OCI-LY7 (cell line): ENCODE data around the gene CTDSPL2. TPM values are rescaled to one million over a fixed set of nuclear protein-coding genes. Genes with fewer than 3 reads are reported as not detected.

ENCODE experiments used
- BruUV-seq: library from RNA; stranded (reverse); fragments of 400-500 nt; replicated peaks from 2 replicates; lab custom pipeline; 2021; lab: Mats Ljungman, UMichigan
- CTCF ChIA-PET: fragments of 300-600 bp; sonication (Branson Sonifier 250); formaldehyde crosslinking; loops from one replicate; lab custom pipeline; 2022; ENCODE audit warnings: antibody characterized with exemption; ENCODE audit not compliant: unreplicated experiment; lab: Charles Lee
- POLR2A ChIA-PET: fragments of 300-600 bp; sonication (Branson Sonifier 250); formaldehyde crosslinking; loops from one replicate; lab custom pipeline; 2022; ENCODE audit warnings: antibody characterized with exemption; lab: Charles Lee
- DNase-seq: peaks from one replicate; pipeline ENCODE4 v3.0.0-alpha.2; 2015; ENCODE audit warnings: low spot score
- H2AFZ ChIP-seq: fragments of 200-600 bp; sonication (generic), shearing (Covaris generic); 2 replicates; pipeline ENCODE4 v1.6.1; 2014; ENCODE audit warnings: mild to moderate bottlenecking, antibody characterized with exemption, low read length, moderate library complexity
- H3K27ac ChIP-seq: fragments of 200-600 bp; sonication (generic); 2 replicates; pipeline ENCODE4 v1.5.1; 2014; ENCODE audit warnings: mixed run types, low read depth, mild to moderate bottlenecking, moderate library complexity, low read length, inconsistent platforms; ENCODE audit not compliant: poor library complexity, severe bottlenecking
- H3K36me3 ChIP-seq: fragments of 200-600 bp; sonication (generic); 2 replicates; pipeline ENCODE4 v1.6.1; 2014; ENCODE audit warnings: mild to moderate bottlenecking, antibody characterized with exemption, low read length, moderate library complexity, mixed read lengths; ENCODE audit not compliant: insufficient read depth
- H3K4me1 ChIP-seq: fragments of 200-600 bp; sonication (generic); 2 replicates; pipeline ENCODE4 v1.5.1; 2014; ENCODE audit warnings: mild to moderate bottlenecking, low read length; ENCODE audit not compliant: insufficient read depth, poor library complexity, severe bottlenecking
- H3K4me2 ChIP-seq: fragments of 200-600 bp; sonication (generic); 2 replicates; pipeline ENCODE4 v1.6.1; 2014; ENCODE audit warnings: mild to moderate bottlenecking, low read length
- H3K4me3 ChIP-seq: fragments of 200-600 bp; sonication (generic); 2 replicates; pipeline ENCODE4 v1.5.1; 2014; ENCODE audit warnings: mild to moderate bottlenecking, low read depth, low read length; ENCODE audit not compliant: poor library complexity, severe bottlenecking
- H3K79me2 ChIP-seq: fragments of 200-600 bp; sonication (generic); 2 replicates; pipeline ENCODE4 v1.6.1; 2016; ENCODE audit warnings: low read depth, mild to moderate bottlenecking, low read length, moderate library complexity, mixed read lengths; ENCODE audit not compliant: insufficient read depth
- H3K9me2 ChIP-seq: fragments of 200-600 bp; sonication (generic); 2 replicates; pipeline ENCODE4 v1.6.1; 2016; ENCODE audit warnings: mild to moderate bottlenecking, low read length, mixed read lengths; ENCODE audit not compliant: insufficient read depth
- H3K9me3 ChIP-seq: fragments of 200-600 bp; sonication (generic); 2 replicates; pipeline ENCODE4 v1.6.1; 2014; ENCODE audit warnings: mild to moderate bottlenecking, mixed run types, low read length, mixed read lengths
- H4K20me1 ChIP-seq: fragments of 200-600 bp; sonication (generic); 2 replicates; pipeline ENCODE4 v1.6.1; 2014; ENCODE audit warnings: mild to moderate bottlenecking, antibody characterized with exemption, low read length, moderate library complexity, mixed read lengths; ENCODE audit not compliant: insufficient read depth
- CTCF ChIP-seq: fragments of 200-600 bp; sonication (generic); conservative IDR thresholded peaks from 2 replicates; pipeline ENCODE4 v1.5.1; 2014; ENCODE audit warnings: mild to moderate bottlenecking, antibody characterized with exemption, low read length, moderate library complexity, mixed read lengths
- EZH2phosphoT487 ChIP-seq: fragments of 200-600 bp; sonication (generic); IDR thresholded peaks from 2 replicates; pipeline ENCODE4 v1.6.1; 2018; ENCODE audit warnings: low read depth, borderline replicate concordance, mild to moderate bottlenecking, mixed run types, antibody characterized with exemption, low read length, moderate library complexity, mixed read lengths
- intact Hi-C: fragments of 100-400 bp; cut with micrococcal nuclease; formaldehyde crosslinking; loops from one replicate; pipeline ENCODE4 v1.10.0; 2022; ENCODE audit not compliant: unreplicated experiment
- total RNA-seq, 2 experiments: library from RNA; depleted of rRNA in 1 of 2; stranded (reverse); fragments of >200 nt in 1 of 2; shearing (Covaris generic) in 1 of 2; gene quantifications; 2 replicates each; pipeline ENCODE4 v1.2.3, GENCODE V29; 2014 to 2022

CTDSPL2 gene
- total RNA-seq, 2 experiments from 2014 or later, result 88.0 to 138 TPM

DNA sequence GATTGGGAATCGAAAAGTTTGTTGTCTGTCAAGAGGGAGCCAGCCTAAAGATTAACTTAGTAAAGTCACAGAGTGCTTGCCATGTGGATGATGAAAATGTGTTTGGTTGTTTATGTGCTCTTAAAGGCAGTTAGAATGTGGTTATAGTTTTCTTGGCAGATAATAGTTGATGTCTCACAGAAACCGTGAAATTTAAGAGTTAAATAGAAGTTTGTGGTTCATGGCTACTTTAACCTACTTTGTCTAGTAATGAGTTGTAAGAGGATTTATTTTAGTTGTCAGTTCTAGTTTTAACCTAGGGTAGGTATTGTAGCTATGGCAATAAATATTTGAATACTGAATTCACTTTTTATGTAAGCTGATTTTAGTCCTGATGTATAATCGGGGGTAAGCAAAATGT is 73.1 kb downstream of the CTDSPL2 start:
- intact Hi-C loops, result no loop called here
- peaks cover 5% of the 10 kb centered on the region; the same call in 1 of the 2 replicates for H4K20me1 ChIP-seq
- no peak overlapping the region for H2AFZ ChIP-seq
- peaks cover 15% of the 10 kb centered on the region; the same call in 1 of the 2 replicates for H3K79me2 ChIP-seq
- H3K4me1 ChIP-seq, result no peaks in the 10 kb centered on the region
- H3K4me3 ChIP-seq, result no peak overlapping the region
- H3K36me3 ChIP-seq, result peaks cover 89% of the 10 kb centered on the region
- H3K9me2 ChIP-seq, result no peaks in the 10 kb centered on the region
- H3K9me3 ChIP-seq, result no peaks in the 10 kb centered on the region
- POLR2A ChIA-PET, result interaction anchor here (0.8 to 1.1 kb wide), 2 partner anchors 16 to 72 kb away, joined by 3 read pairs; no protein-coding TSS in a partner anchor
- H3K27ac ChIP-seq, result no peak overlapping the region
- no peak for TF ChIP-seq CTCF
- TF ChIP-seq EZH2phosphoT487, result no peak
- TSS peak; percentile 5 for BruUV-seq
- CTCF ChIA-PET, result no interaction called here
- no peak for DNase-seq
- no peak overlapping the region for H3K4me2 ChIP-seq

- Histone ChIP-seq H3K79me2 (peaks cover 15% of the 10 kb centered on the region; the same call in 1 of the 2 replicates), H3K4me1 (no peaks in the 10 kb centered on the region), H4K20me1 (peaks cover 5% of the 10 kb centered on the region; the same call in 1 of the 2 replicates), H3K27ac (no peak overlapping the region), H2AFZ (no peak overlapping the region), H3K36me3 (peaks cover 86% of the 10 kb centered on the region), H3K4me3 (no peak overlapping the region), H3K4me2 (no peak overlapping the region), H3K9me2 (no peaks in the 10 kb centered on the region), H3K9me3 (no peaks in the 10 kb centered on the region)
- CTCF ChIA-PET, result interaction anchor here (0.7 kb wide), 1 partner anchor 31 kb away, joined by 3 read pairs; no protein-coding TSS in a partner anchor
- peak; percentile 42 for DNase-seq
- POLR2A ChIA-PET, result interaction anchor here (0.6 to 1.1 kb wide), 4 partner anchors 9 to 267 kb away, joined by 3 read pairs; partner anchors contain the start of gene EIF3J
- no peak for TF ChIP-seq EZH2phosphoT487
- peak; percentile 96 for TF ChIP-seq CTCF
- intact Hi-C loops, result no loop called here
- no TSS peak for BruUV-seq
Observed at GRCh38 chr15:44501768-44502366, 74.4 kb downstream of the CTDSPL2 start.

- POLR2A ChIA-PET, result interaction anchor here (0.6 to 0.7 kb wide), 3 partner anchors 117 to 1048 kb away, joined by 3 read pairs; no protein-coding TSS in a partner anchor
- BruUV-seq, result no TSS peak
- no peak overlapping the region for H2AFZ ChIP-seq
Observed at GRCh38 chr15:44516436-44516835, 89.0 kb downstream of the CTDSPL2 start.

More at GRCh38 chr15:44516436-44516835, 89.0 kb downstream of the CTDSPL2 start:
- H4K20me1 ChIP-seq, result no peaks in the 10 kb centered on the region
- TF ChIP-seq EZH2phosphoT487 (no peak), CTCF (no peak)
- intact Hi-C loops, result no loop called here
- DNase-seq, result no peak
- CTCF ChIA-PET, result no interaction called here
- H3K9me3 ChIP-seq, result no peaks in the 10 kb centered on the region
- H3K9me2 ChIP-seq, result no peaks in the 10 kb centered on the region
- no peak overlapping the region for H3K4me3 ChIP-seq
- H3K4me1 ChIP-seq, result no peaks in the 10 kb centered on the region
- no peaks in the 10 kb centered on the region; the same call in 1 of the 2 replicates for H3K79me2 ChIP-seq
- no peak overlapping the region for H3K27ac ChIP-seq
- peaks cover 79% of the 10 kb centered on the region for H3K36me3 ChIP-seq
- no peak overlapping the region for H3K4me2 ChIP-seq
